HG03196 (cell line): ENCODE results near the gene PRKACB.
"Not testable (repeated sequence)": the region's sequence is repeated elsewhere in the genome, so short reads cannot be mapped to it uniquely, and the experiment has no call there.

Source experiments
- ATAC-seq: cut with Tn5 transposase; IDR thresholded peaks from one replicate; pipeline ENCODE4 v1.9.1; 2021; ENCODE audit not compliant: unreplicated experiment

The PRKACB gene

GRCh38 chr1:84265867-84266266, 121.8 kb downstream of the PRKACB start:
- ATAC-seq = no peak

- no peak for ATAC-seq
These were observed 122.7 kb downstream of the PRKACB start for GRCh38 chr1:84266748-84267147.

DNA sequence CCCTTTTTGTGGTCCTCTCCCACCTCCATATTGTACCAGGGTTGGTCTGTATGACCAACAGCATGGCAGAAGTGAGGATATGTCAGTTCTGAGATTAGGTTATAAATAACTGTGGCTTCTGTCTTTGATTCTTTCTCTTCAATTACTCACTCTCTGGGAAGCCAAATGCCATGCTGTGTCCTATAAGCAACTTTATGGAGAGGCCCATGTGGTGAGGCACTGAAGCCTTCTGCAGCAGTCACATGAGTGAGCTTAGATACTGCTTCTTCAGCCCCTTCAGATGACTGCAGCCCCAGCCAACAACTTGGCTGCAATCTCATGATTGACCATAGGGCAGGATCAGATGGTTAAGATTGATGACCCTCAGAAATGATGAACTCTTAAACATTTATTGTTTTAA, 123.4 kb downstream of the PRKACB start:
- ATAC-seq = no peak

GRCh38 chr1:84268346-84268745, 124.3 kb downstream of the PRKACB start:
- ATAC-seq = no peak

- no peak for ATAC-seq
These were observed 125.2 kb downstream of the PRKACB start for GRCh38 chr1:84269306-84269705.

GRCh38 chr1:84271441-84272151, 127.5 kb downstream of the PRKACB start:
- peak; percentile 95 for ATAC-seq

DNA sequence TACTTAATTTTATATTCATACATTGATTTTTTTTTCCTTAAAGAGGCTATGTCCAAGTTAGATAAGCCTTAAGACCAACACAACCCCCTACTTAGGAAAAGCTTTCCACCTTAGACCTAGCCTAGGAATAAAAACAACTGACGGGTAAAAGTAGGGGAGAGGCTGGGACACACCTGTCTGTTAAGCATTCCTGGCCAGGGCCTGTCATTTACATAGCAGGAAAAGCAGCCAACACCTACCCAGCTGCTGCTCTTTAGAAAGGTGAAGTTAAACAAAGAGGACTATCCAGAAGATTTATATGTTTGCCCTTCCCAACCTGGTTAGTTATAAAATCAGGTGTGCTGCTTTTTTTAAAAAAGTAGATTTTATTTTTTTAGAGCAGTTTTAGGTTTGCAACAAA, 128.3 kb downstream of the PRKACB start:
- ATAC-seq = no peak

DNA sequence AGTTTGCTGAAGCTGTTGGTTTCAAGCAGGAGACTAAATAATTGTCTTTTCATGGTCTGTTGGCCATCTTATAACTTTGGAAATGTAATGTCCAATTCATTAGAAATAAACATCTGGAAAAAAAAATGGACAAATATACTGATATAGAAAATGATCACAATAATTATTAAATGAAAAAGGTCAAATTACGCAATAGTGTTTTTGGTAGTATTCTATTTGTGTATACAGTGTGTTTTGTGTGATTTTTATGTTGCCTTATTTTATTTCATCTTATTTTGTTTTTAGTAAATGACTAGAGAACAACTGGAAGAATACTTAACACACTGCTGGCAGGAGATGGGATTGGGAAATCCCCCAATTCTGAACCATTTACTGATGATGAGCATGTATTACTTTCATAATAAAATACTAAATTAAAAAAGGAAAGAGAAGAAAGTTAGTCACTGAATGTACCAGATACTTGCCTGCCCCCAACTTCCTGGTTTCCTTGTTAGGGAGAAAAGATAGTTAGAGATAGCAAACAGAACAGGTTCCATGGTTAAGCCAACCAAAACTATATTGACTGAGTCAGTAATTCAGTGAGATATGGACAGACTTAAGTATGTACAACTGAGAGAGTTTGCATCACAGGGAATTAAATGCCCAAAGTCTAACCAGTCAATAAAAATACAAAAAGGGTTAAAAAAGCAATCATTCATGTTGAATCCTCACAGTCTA, 133.4 kb downstream of the PRKACB start:
- ATAC-seq = no peak

DNA sequence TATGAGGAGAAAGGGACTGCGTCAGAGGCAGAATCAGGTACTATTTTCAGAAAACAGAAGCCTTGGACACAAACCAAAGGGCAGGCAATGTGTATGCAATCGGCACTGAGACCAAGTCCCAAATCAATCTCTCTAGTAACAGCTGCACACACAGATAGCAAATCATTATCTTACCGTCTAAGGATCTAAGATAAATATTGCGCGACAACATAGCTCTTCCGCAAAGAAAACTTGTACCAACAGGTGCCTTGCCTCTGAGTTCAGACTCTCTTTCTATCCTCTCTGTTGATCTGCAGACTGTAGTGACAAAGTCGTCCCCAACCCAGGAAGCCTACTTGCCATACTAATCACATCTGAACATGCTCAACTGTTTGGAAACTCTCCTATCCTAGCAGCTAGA, 134.8 kb downstream of the PRKACB start:
- ATAC-seq = no peak

DNA sequence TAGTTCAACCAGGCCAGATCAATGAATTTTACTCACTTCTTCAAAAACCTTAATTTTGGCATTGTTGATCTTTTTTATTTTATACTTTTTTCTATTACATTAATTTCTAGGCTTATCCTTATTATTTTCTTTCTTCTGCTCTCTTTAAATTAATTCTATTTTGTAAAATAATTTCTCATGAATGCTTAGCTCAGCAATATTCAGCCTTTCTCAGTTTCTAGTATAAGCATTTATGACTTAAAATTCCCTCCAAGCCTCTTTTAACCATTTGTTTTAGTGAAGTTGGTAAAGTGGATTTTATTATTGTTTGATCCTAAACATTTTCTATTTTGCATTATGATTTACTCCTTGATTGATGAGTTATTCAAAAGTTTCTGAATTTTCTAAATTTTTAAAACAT, 136.8 kb downstream of the PRKACB start:
- no peak for ATAC-seq

DNA sequence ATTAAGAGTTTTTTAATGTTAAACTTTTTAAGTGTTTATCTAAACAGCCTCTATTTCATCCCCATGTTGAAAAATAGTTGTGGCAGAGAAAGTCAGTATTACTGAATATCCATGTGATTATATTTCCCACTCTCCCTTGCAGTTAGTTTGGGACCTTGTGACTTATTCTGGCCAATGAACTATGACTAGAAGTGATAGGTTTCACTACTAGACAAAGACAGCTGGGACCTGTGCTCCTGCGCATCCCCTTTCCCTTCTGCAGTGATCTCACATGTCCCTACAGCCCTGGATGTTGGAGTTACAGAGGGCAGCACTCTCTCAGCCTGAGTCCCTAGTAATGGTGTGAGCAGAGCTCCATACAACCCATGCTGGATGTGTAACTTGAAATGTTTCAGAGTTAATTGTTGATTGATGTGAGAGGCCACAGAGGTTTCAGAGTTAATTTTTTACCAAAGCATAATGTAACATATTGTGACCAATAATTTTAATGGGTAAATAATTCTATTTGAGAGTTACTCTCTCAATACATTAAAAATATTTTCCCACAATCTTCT, 138.8 kb downstream of the PRKACB start:
- ATAC-seq = no peak

DNA sequence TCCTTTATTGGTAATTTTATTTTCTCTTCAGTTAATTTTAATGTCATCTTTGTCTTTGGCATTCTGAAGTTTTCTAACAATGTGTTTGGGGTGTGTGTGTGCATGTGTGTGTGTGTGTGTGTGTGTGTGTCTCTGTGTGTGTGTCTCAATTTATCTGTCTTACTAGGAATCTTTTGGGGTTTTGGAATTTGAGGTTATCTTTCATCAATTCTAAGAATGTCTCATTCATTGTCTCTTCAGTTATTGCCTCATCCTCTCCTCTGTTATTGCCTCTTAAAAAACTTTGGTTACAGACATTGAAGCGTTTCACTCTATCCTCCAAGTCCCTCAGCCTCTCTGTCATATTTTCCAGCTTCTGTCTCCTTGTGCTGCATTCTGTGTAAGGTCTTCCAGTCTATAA, 139.3 kb downstream of the PRKACB start:
- no peak for ATAC-seq

- ATAC-seq = no peak
These were observed 142.0 kb downstream of the PRKACB start for GRCh38 chr1:84286071-84286470.

DNA sequence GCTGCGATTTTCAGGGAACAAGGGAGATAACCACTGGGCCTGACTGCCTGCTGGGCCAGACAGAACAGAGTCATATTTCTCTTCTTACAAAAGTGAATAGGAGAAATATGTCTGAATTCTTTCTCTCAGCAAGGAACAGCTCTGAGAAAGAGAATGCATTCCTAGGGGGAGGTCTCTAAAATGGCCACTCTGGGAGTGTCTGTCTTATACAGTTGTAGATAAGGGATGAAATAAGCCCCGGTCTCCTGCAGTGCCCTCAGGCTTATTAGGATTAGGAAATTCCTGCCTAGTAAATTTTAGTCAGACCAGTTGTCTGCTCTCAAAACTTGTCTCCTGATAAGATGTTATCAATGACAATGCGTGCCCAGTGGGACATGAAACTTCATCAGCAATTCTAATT, 143.3 kb downstream of the PRKACB start:
- ATAC-seq = not testable (repeated sequence)
